ENCODE data around the gene CCSER2.
A peak's percentile ranks its signal among the peaks of the same experiment; 100 is the strongest.

Gene CCSER2

DNA sequence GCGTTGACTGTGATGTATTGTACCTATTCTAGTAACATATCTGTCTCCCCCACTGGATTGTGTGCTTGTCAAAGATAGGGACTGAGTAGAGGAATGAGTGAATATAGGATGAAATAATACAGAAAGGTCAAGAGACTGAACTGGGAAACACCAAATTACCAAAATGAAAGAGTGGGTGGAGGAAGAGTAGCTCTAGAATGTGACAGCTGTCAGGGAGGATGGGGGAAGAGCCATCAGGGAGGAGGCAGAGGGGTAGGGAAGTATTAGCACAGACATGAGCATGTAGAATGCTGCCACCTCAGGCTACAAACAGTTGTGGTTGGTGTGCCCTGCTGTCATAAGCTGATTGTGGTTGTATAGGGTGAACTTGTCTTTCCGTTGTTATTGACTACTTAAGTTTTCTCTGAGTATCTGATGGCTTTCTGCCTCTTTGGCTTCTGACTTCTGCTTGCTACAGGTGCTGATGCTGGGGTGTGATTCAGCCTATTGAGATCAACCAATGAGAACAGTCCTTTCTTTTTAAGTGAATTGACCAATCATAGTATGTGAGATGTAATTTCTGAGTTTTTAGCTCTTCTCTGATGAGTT lies 5.6 kb downstream of the CCSER2 start:
- no peaks in the 10 kb centered on the region for H3K9me3 ChIP-seq (ENCODE audit: low read length)
- H3K27ac ChIP-seq (ENCODE audit: low read depth, low read length, poor library complexity, severe bottlenecking), result no peak overlapping the region
- H3K9ac ChIP-seq (ENCODE audit: low read length), result no peak overlapping the region; the same call in 1 of the 2 replicates
- no peaks in the 10 kb centered on the region for H3K27me3 ChIP-seq (ENCODE audit: insufficient read depth, low read length)
- H3K4me3 ChIP-seq (ENCODE audit: low read depth, low read length, poor library complexity, severe bottlenecking), result no peak overlapping the region
- peaks cover 38% of the 10 kb centered on the region for H3K4me1 ChIP-seq (ENCODE audit: insufficient read depth, low read length, severe bottlenecking)
- H3K9me2 ChIP-seq (ENCODE audit: low read depth, low read length), result no peaks in the 10 kb centered on the region
- TF ChIP-seq, protein P1, sequence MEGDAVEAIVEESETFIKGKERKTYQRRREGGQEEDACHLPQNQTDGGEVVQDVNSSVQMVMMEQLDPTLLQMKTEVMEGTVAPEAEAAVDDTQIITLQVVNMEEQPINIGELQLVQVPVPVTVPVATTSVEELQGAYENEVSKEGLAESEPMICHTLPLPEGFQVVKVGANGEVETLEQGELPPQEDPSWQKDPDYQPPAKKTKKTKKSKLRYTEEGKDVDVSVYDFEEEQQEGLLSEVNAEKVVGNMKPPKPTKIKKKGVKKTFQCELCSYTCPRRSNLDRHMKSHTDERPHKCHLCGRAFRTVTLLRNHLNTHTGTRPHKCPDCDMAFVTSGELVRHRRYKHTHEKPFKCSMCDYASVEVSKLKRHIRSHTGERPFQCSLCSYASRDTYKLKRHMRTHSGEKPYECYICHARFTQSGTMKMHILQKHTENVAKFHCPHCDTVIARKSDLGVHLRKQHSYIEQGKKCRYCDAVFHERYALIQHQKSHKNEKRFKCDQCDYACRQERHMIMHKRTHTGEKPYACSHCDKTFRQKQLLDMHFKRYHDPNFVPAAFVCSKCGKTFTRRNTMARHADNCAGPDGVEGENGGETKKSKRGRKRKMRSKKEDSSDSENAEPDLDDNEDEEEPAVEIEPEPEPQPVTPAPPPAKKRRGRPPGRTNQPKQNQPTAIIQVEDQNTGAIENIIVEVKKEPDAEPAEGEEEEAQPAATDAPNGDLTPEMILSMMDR (IDR thresholded peaks at IDR 0.05; ENCODE audit: low read length), result no peak
- no peak for TF ChIP-seq EZH2 (IDR thresholded peaks at IDR 0.05; ENCODE audit: borderline replicate concordance, low read length)
- no peaks in the 10 kb centered on the region for H3F3A ChIP-seq (ENCODE audit: insufficient read depth, low read length)
- H2AFZ ChIP-seq (ENCODE audit: low read length), result no peak overlapping the region
- peak overlapping the region; percentile 12; the same call in 1 of the 2 replicates for H3K4me2 ChIP-seq (ENCODE audit: low read length)
- H3K36me3 ChIP-seq (ENCODE audit: insufficient read depth, low read length), result no peaks in the 10 kb centered on the region
- H3K79me2 ChIP-seq (ENCODE audit: insufficient read depth, low read length), result peaks cover 44% of the 10 kb centered on the region
- no peaks in the 10 kb centered on the region for H4K20me1 ChIP-seq (ENCODE audit: insufficient read depth, low read length)

DNA sequence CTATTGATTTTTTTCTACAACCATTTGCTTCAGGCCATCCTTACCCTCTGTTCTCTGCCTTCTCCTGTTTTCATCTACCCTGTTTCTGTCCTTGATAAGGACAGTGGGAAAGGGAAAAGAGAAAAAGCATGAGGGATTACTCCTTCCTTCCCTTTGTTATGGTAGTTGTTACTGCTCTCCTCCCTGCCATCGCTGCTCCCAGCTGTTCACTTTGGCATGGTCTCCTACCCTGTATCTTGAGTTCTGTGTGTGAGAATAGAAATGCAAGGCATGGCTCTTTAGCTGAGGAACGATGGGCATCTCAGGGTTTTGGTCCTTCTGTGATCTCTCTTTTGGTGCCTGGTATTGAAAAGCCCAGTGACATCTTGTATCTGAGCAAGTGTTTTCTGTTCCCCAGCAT lies 6.4 kb downstream of the CCSER2 start:
- H3K9ac ChIP-seq (ENCODE audit: low read length), result no peak overlapping the region
- TF ChIP-seq EZH2 (IDR thresholded peaks at IDR 0.05; ENCODE audit: borderline replicate concordance, low read length), result no peak
- TF ChIP-seq, protein P1 (IDR thresholded peaks at IDR 0.05; ENCODE audit: low read length), result no peak
- H3F3A ChIP-seq (ENCODE audit: insufficient read depth, low read length), result no peaks in the 10 kb centered on the region
- H3K79me2 ChIP-seq (ENCODE audit: insufficient read depth, low read length), result peaks cover 39% of the 10 kb centered on the region
- no peaks in the 10 kb centered on the region for H3K36me3 ChIP-seq (ENCODE audit: insufficient read depth, low read length)
- H3K27me3 ChIP-seq (ENCODE audit: insufficient read depth, low read length), result no peaks in the 10 kb centered on the region
- no peaks in the 10 kb centered on the region for H4K20me1 ChIP-seq (ENCODE audit: insufficient read depth, low read length)
- H3K4me1 ChIP-seq (ENCODE audit: insufficient read depth, low read length, severe bottlenecking), result peaks cover 34% of the 10 kb centered on the region
- H3K4me3 ChIP-seq (ENCODE audit: low read depth, low read length, poor library complexity, severe bottlenecking), result no peak overlapping the region
- H3K9me2 ChIP-seq (ENCODE audit: low read depth, low read length), result no peaks in the 10 kb centered on the region
- no peak overlapping the region for H2AFZ ChIP-seq (ENCODE audit: low read length)
- H3K27ac ChIP-seq (ENCODE audit: low read depth, low read length, poor library complexity, severe bottlenecking), result no peak overlapping the region
- no peak overlapping the region for H3K4me2 ChIP-seq (ENCODE audit: low read length)
- H3K9me3 ChIP-seq (ENCODE audit: low read length), result no peaks in the 10 kb centered on the region

DNA sequence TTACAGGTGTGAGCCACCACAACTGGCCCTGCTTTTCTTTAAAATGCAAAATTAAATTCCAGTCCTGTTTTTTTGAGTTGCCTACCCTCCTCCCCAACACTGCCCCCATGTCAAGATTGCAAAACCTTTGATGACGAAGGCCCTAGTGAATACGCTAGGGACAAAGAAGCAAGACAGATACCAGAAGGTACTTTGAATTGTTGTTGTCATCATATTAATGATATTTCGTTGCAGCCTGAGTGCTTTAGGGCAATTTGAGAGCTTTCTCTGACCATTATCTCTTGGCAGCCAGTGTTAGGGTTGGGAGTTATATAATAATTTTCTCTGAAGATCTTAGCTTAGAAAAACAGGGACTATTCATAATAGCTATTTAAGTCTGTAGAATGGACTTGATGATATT lies 7.1 kb downstream of the CCSER2 start:
- Histone ChIP-seq H3K4me1 (ENCODE audit: insufficient read depth, low read length, severe bottlenecking) (peaks cover 26% of the 10 kb centered on the region), H2AFZ (ENCODE audit: low read length) (no peak overlapping the region), H3F3A (ENCODE audit: insufficient read depth, low read length) (no peaks in the 10 kb centered on the region), H3K27me3 (ENCODE audit: insufficient read depth, low read length) (no peaks in the 10 kb centered on the region), H3K9me2 (ENCODE audit: low read depth, low read length) (no peaks in the 10 kb centered on the region), H4K20me1 (ENCODE audit: insufficient read depth, low read length) (no peaks in the 10 kb centered on the region), H3K79me2 (ENCODE audit: insufficient read depth, low read length) (peaks cover 34% of the 10 kb centered on the region), H3K36me3 (ENCODE audit: insufficient read depth, low read length) (no peaks in the 10 kb centered on the region), H3K4me2 (ENCODE audit: low read length) (no peak overlapping the region), H3K27ac (ENCODE audit: low read depth, low read length, poor library complexity, severe bottlenecking) (no peak overlapping the region), H3K9me3 (ENCODE audit: low read length) (no peaks in the 10 kb centered on the region), H3K9ac (ENCODE audit: low read length) (no peak overlapping the region), H3K4me3 (ENCODE audit: low read depth, low read length, poor library complexity, severe bottlenecking) (no peak overlapping the region)
- TF ChIP-seq, protein P1 (IDR thresholded peaks at IDR 0.05; ENCODE audit: low read length), result no peak
